Epithelial cell of prostate (primary cell): ENCODE data around the gene OBSCN.

Experiments
- DNase-seq: peaks from one replicate; pipeline ENCODE4 v3.0.0-alpha.2; 2011; ENCODE audit warnings: low read depth, low spot score
- H3K27ac ChIP-seq: fragments of 450-650 bp; 2 replicates; pipeline ENCODE4 v1.5.1; 2017; ENCODE audit warnings: mild to moderate bottlenecking

Gene OBSCN

GRCh38 chr1:228420968-228421826 is 213.4 kb downstream of the OBSCN start:
- no peak overlapping the region for H3K27ac ChIP-seq
- DNase-seq = no peak

GRCh38 chr1:228423404-228424053 is 215.7 kb downstream of the OBSCN start:
- DNase-seq = no peak
- H3K27ac ChIP-seq = no peak overlapping the region

GRCh38 chr1:228424685-228425660 is 217.1 kb downstream of the OBSCN start:
- no peak for DNase-seq
- H3K27ac ChIP-seq = no peak overlapping the region

- DNase-seq = no peak
- H3K27ac ChIP-seq = no peak overlapping the region
These were observed 218.8 kb downstream of the OBSCN start for GRCh38 chr1:228426518-228427175.

GRCh38 chr1:228428412-228428811 is 220.6 kb downstream of the OBSCN start:
- no peak overlapping the region for H3K27ac ChIP-seq
- DNase-seq = no peak
